GM23338 (cell line): ENCODE data around the gene KAT6B. TPM values are rescaled to one million over a fixed set of nuclear protein-coding genes. Genes with fewer than 3 reads are reported as not detected.
"Not testable (repeated sequence)": the region's sequence is repeated elsewhere in the genome, so short reads cannot be mapped to it uniquely, and the experiment has no call there.

Experiments used
- ATAC-seq: fragments of 200-7000 bp; cut with Tn5 transposase; 3 replicates; pipeline ENCODE4 v1.9.1; 2020
- DNase-seq: peaks from one replicate; pipeline ENCODE4 v3.0.0-alpha.2; 2015; ENCODE audit warnings: low spot score
- H2AFZ ChIP-seq: fragments of 200-600 bp; sonication (generic); 2 replicates; pipeline ENCODE4 v1.8.0; 2016; ENCODE audit warnings: antibody characterized with exemption, mild to moderate bottlenecking, moderate library complexity
- H3F3A ChIP-seq: fragments of 200-600 bp; sonication (generic); replicated peaks from 2 replicates; pipeline ENCODE4 v1.8.0; 2017; ENCODE audit warnings: antibody characterized with exemption, mixed run types, low read depth
- H3K27ac ChIP-seq: fragments of 200-600 bp; sonication (generic); 2 replicates; pipeline ENCODE4 v1.6.1; 2016; ENCODE audit warnings: low read depth
- H3K27me3 ChIP-seq: fragments of 200-600 bp; sonication (generic); 2 replicates; pipeline ENCODE4 v1.8.0; 2016; ENCODE audit warnings: mild to moderate bottlenecking, mixed run types, moderate library complexity; ENCODE audit not compliant: insufficient read depth
- H3K36me3 ChIP-seq: fragments of 200-600 bp; sonication (generic); 2 replicates; pipeline ENCODE4 v1.8.0; 2016; ENCODE audit warnings: mild to moderate bottlenecking; ENCODE audit not compliant: insufficient read depth
- H3K4me1 ChIP-seq: fragments of 200-600 bp; sonication (generic); 2 replicates; pipeline ENCODE4 v1.8.0; 2016; ENCODE audit warnings: mild to moderate bottlenecking, moderate library complexity; ENCODE audit not compliant: insufficient read depth
- H3K4me2 ChIP-seq: fragments of 200-600 bp; sonication (generic); 2 replicates; pipeline ENCODE4 v1.7.1; 2017; ENCODE audit warnings: mixed run types
- H3K4me3 ChIP-seq: fragments of 200-600 bp; sonication (generic); 2 replicates; pipeline ENCODE4 v1.6.1; 2016; ENCODE audit warnings: mixed run types
- H3K79me2 ChIP-seq: fragments of 200-600 bp; sonication (generic); replicated peaks from 2 replicates; pipeline ENCODE4 v1.8.0; 2017; ENCODE audit warnings: mild to moderate bottlenecking; ENCODE audit not compliant: insufficient read depth
- H3K9me2 ChIP-seq: fragments of 200-600 bp; sonication (generic); 2 replicates; pipeline ENCODE4 v1.8.0; 2017; ENCODE audit not compliant: insufficient read depth
- H4K20me1 ChIP-seq: fragments of 200-600 bp; sonication (generic); replicated peaks from 2 replicates; pipeline ENCODE4 v1.8.0; 2017; ENCODE audit warnings: mild to moderate bottlenecking; ENCODE audit not compliant: insufficient read depth
- H3K27ac Mint-ChIP-seq: 2 replicates; pipeline ENCODE4 v1.8.0; 2020; ENCODE audit warnings: inconsistent platforms, mild to moderate bottlenecking, moderate library complexity, mixed read lengths
- H3K27me3 Mint-ChIP-seq: 3 replicates; pipeline ENCODE4 v1.8.0; 2022; ENCODE audit warnings: low read depth, mild to moderate bottlenecking, moderate library complexity, mixed read lengths, inconsistent platforms; ENCODE audit not compliant: insufficient read depth, poor library complexity
- H3K36me3 Mint-ChIP-seq: 3 replicates; pipeline ENCODE4 v1.8.0; 2021; ENCODE audit warnings: low read depth, mild to moderate bottlenecking, inconsistent platforms, moderate library complexity, mixed read lengths
- H3K4me1 Mint-ChIP-seq: 3 replicates; pipeline ENCODE4 v1.8.0; 2020; ENCODE audit warnings: mild to moderate bottlenecking, inconsistent platforms, mixed read lengths
- H3K4me3 Mint-ChIP-seq: 3 replicates; pipeline ENCODE4 v1.8.0; 2021; ENCODE audit warnings: moderate library complexity, mild to moderate bottlenecking, inconsistent platforms, mixed read lengths
- H3K9me3 Mint-ChIP-seq: 3 replicates; pipeline ENCODE4 v1.8.0; 2020; ENCODE audit warnings: moderate library complexity, mild to moderate bottlenecking, inconsistent platforms, mixed read lengths
- CREB1 ChIP-seq: fragments of 250-450 bp; sonication (Bioruptor Pico); IDR thresholded peaks from 2 replicates; pipeline ENCODE4 v1.5.0; 2020; ENCODE audit warnings: low read depth, mild to moderate bottlenecking, moderate library complexity
- EZH2 ChIP-seq: fragments of 200-600 bp; sonication (generic); IDR thresholded peaks from one replicate; pipeline ENCODE4 v1.8.0; 2017; ENCODE audit warnings: antibody characterized with exemption, mild to moderate bottlenecking, low read depth; ENCODE audit not compliant: unreplicated experiment
- EZH2phosphoT487 ChIP-seq: fragments of 200-600 bp; sonication (generic); IDR thresholded peaks from one replicate; pipeline ENCODE4 v1.8.1; 2018; ENCODE audit warnings: antibody characterized with exemption; ENCODE audit not compliant: unreplicated experiment
- NANOG ChIP-seq: IDR thresholded peaks from 2 replicates; pipeline ENCODE4 v1.6.1; 2016; ENCODE audit warnings: antibody characterized with exemption, borderline replicate concordance
- ZNF114 ChIP-seq: fragments of 250-450 bp; sonication (Bioruptor Pico); IDR thresholded peaks from 2 replicates; pipeline ENCODE4 v1.5.0; 2020; ENCODE audit warnings: mild to moderate bottlenecking, moderate library complexity
- ZNF331 ChIP-seq: fragments of 250-450 bp; sonication (Bioruptor Pico); IDR thresholded peaks from 2 replicates; pipeline ENCODE4 v1.5.0; 2020; ENCODE audit warnings: low read depth, mild to moderate bottlenecking, moderate library complexity
- polyA plus RNA-seq: library from polyadenylated mRNA; unstranded; fragments of >200 nt; fragmentation: Nextera tagmentation; extraction: Ambion mirVana; gene quantifications from 2 replicates; pipeline ENCODE4 v1.2.1, GENCODE V29; 2016
- total RNA-seq: library from RNA; depleted of rRNA; stranded (reverse); fragments of >200 nt; shearing (Covaris generic); gene quantifications from 2 replicates; pipeline ENCODE4 v1.2.3, GENCODE V29; 2014
- TF ChIP-seq, protein P1 (sequence below): IDR thresholded peaks from 2 replicates; pipeline ENCODE4 v1.6.1; 2016; ENCODE audit warnings: antibody characterized with exemption
- TF ChIP-seq, protein P2 (sequence below), 2 experiments: fragments of 200-600 bp in 1 of 2; sonication (generic) in 1 of 2; conservative IDR thresholded peaks; 2 replicates each; pipeline versions ENCODE4 v1.5.1 to v1.6.1; 2016 to 2017; ENCODE audit warnings: antibody characterized with exemption in 2 of 2, low read depth in 2 of 2, mild to moderate bottlenecking in 2 of 2, moderate library complexity in 1 of 2

Gene KAT6B
- total and polyA plus RNA-seq, 2 experiments from 2014 or later = 21.3 to 31.4 TPM

DNA sequence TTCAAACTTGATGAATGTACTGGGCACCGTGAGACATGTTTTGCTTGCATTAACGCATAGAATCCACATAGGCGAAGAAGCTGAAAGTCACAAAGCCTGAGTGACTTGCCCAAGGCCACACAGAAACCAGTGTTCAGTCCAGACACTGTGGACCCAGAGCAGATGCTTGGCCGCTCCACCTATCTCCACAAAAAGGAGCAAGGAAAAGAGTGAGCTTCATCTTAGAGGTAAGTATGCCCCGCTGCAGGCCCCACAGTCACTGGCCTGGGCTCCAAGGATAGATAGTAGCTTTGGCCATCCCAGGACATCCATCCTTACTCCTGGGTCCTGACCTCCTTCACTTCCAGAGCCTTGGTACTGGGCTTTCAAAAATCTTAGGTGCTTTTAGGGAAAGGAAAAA lies 224.9 kb downstream of the KAT6B start (continued):
- TF ChIP-seq, protein P1, sequence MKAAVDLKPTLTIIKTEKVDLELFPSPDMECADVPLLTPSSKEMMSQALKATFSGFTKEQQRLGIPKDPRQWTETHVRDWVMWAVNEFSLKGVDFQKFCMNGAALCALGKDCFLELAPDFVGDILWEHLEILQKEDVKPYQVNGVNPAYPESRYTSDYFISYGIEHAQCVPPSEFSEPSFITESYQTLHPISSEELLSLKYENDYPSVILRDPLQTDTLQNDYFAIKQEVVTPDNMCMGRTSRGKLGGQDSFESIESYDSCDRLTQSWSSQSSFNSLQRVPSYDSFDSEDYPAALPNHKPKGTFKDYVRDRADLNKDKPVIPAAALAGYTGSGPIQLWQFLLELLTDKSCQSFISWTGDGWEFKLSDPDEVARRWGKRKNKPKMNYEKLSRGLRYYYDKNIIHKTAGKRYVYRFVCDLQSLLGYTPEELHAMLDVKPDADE = no peak
- TF ChIP-seq EZH2 (no peak), NANOG (no peak), ZNF331 (CRISPR knock-in tag) (no peak), EZH2phosphoT487 (no peak), CREB1 (CRISPR knock-in tag) (no peak), ZNF114 (no peak)
- TF ChIP-seq, protein P2, sequence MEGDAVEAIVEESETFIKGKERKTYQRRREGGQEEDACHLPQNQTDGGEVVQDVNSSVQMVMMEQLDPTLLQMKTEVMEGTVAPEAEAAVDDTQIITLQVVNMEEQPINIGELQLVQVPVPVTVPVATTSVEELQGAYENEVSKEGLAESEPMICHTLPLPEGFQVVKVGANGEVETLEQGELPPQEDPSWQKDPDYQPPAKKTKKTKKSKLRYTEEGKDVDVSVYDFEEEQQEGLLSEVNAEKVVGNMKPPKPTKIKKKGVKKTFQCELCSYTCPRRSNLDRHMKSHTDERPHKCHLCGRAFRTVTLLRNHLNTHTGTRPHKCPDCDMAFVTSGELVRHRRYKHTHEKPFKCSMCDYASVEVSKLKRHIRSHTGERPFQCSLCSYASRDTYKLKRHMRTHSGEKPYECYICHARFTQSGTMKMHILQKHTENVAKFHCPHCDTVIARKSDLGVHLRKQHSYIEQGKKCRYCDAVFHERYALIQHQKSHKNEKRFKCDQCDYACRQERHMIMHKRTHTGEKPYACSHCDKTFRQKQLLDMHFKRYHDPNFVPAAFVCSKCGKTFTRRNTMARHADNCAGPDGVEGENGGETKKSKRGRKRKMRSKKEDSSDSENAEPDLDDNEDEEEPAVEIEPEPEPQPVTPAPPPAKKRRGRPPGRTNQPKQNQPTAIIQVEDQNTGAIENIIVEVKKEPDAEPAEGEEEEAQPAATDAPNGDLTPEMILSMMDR (conservative IDR thresholded peaks at IDR 0.05; ENCODE audit: low read depth in 2 of 2) = no peak

- not testable (repeated sequence) for H3K4me3 ChIP-seq, H3K27me3 ChIP-seq, H3K9me2 ChIP-seq, H3K4me1 ChIP-seq, H3K9me3 Mint-ChIP-seq, H3K27ac ChIP-seq, H3K27me3 Mint-ChIP-seq, H3K4me2 ChIP-seq, H3K36me3 Mint-ChIP-seq, DNase-seq, H4K20me1 ChIP-seq, H2AFZ ChIP-seq, H3K27ac Mint-ChIP-seq, H3K36me3 ChIP-seq, H3F3A ChIP-seq, H3K4me3 Mint-ChIP-seq, ATAC-seq, H3K4me1 Mint-ChIP-seq, H3K79me2 ChIP-seq
These were observed 229.6 kb downstream of the KAT6B start for GRCh38 chr10:75055896-75056406.

DNA sequence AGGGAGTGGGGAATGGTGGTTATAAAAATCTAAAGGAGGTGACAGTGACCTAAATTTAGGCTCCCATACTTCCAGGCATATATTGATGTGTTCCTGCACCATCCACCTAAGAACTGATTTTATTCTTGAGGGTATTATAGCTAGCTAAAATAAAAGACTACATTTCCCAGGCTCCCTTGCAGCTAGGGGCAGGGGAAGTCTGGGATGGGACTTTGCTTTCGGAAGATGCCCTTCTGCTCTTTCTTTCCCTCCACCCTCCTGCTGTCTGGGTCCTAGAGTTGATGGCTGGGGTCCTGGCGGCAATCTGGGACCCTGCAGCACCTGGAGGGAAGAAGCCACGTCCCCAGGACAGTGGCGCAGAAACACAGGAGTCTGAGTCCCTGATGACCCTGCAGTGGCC lies 231.3 kb downstream of the KAT6B start:
- peak; percentile 64 for DNase-seq
- H3K27me3 ChIP-seq = no peaks in the 10 kb centered on the region
- Mint-ChIP-seq H3K36me3 (no peaks in the 10 kb centered on the region), H3K4me3 (no peak overlapping the region), H3K4me1 (no peaks in the 10 kb centered on the region), H3K27me3 (peaks cover 3% of the 10 kb centered on the region), H3K9me3 (no peaks in the 10 kb centered on the region), H3K27ac (no peak overlapping the region)
- H3F3A ChIP-seq = no peaks in the 10 kb centered on the region
- H3K79me2 ChIP-seq = no peaks in the 10 kb centered on the region
- TF ChIP-seq ZNF331 (CRISPR knock-in tag) = no peak
- TF ChIP-seq, protein P1 = peak; percentile 67; the same call in 1 of the 2 replicates
- H3K36me3 ChIP-seq = no peaks in the 10 kb centered on the region
- peak overlapping the region; percentile 72 for H3K4me2 ChIP-seq
- no peaks in the 10 kb centered on the region; the same call in none of the 2 replicates for H3K9me2 ChIP-seq
- ATAC-seq = peak; percentile 85
- 0 out of 2 replicates have a peak overlapping the region, but pooled peaks have one; percentile 34 for H3K4me3 ChIP-seq
- H4K20me1 ChIP-seq = no peaks in the 10 kb centered on the region
- H2AFZ ChIP-seq = peak overlapping the region; percentile 90
- no peaks in the 10 kb centered on the region for H3K4me1 ChIP-seq
- H3K27ac ChIP-seq = no peak overlapping the region
